HEK293 (cell line): ENCODE measurements around the gene SLC38A9.

Experiments used
- CTCF ChIA-PET: fragments of 350-600 bp; formaldehyde crosslinking; extraction: SDS; loops from one replicate; lab custom pipeline; 2021; ENCODE audit warnings: antibody characterized with exemption; lab: Yijun Ruan, JAX
- POLR2A ChIA-PET: fragments of 300-600 bp; formaldehyde crosslinking; extraction: SDS; loops from one replicate; lab custom pipeline; 2020; ENCODE audit warnings: antibody characterized with exemption, inconsistent platforms; lab: Yijun Ruan, JAX
- H3K27ac ChIP-seq: fragments of 200-500 bp; sonication (Bioruptor generic); 2 replicates; pipeline ENCODE4 v1.5.1; 2014; ENCODE audit warnings: low read depth, low read length, control low read depth, inconsistent platforms; ENCODE audit errors: extremely low read depth
- H3K36me3 ChIP-seq, 2 experiments: fragments of 200-500 bp in 1 of 2; sonication (Bioruptor generic) in 1 of 2; 1 replicate in 1 of 2; 2 replicates in 1 of 2; pipeline ENCODE4 v1.5.1; 2014 to 2017; ENCODE audit warnings: inconsistent platforms in 2 of 2, low read length in 2 of 2; ENCODE audit not compliant: control insufficient read depth in 2 of 2, insufficient read depth in 1 of 2
- H3K4me1 ChIP-seq: fragments of 200-500 bp; sonication (Bioruptor generic); 2 replicates; pipeline ENCODE4 v1.5.1; 2014; ENCODE audit warnings: mild to moderate bottlenecking, low read length, inconsistent platforms; ENCODE audit not compliant: control insufficient read depth, insufficient read depth
- H3K4me3 ChIP-seq: 2 replicates; pipeline ENCODE4 v1.5.1; 2011; ENCODE audit warnings: low read depth, mild to moderate bottlenecking, control low read depth, low read length, moderate library complexity
- H3K9me3 ChIP-seq: fragments of 200-500 bp; sonication (Bioruptor generic); 2 replicates; pipeline ENCODE4 v1.5.1; 2014; ENCODE audit warnings: low read depth, low read length, inconsistent platforms; ENCODE audit not compliant: control insufficient read depth, insufficient read depth
- PRDM4 ChIP-seq: fragments of 450-650 bp; formaldehyde crosslinking; IDR thresholded peaks from 2 replicates; pipeline ENCODE4 v1.5.1; 2017; ENCODE audit warnings: missing biosample characterization, missing genetic modification characterization
- ZBTB26 ChIP-seq: fragments of 450-650 bp; formaldehyde crosslinking; optimal IDR thresholded peaks from 2 replicates; pipeline ENCODE3; 2016; ENCODE audit warnings: missing biosample characterization, mild to moderate bottlenecking, missing genetic modification characterization
- ZFP41 ChIP-seq: fragments of 450-650 bp; formaldehyde crosslinking; IDR thresholded peaks from 2 replicates; pipeline ENCODE4 v1.5.1; 2016; ENCODE audit warnings: missing biosample characterization, missing genetic modification characterization, borderline replicate concordance
- ZNF121 ChIP-seq: fragments of 450-650 bp; formaldehyde crosslinking; IDR thresholded peaks from 2 replicates; pipeline ENCODE4 v1.5.1; 2016; ENCODE audit warnings: missing biosample characterization, missing genetic modification characterization
- ZNF138 ChIP-seq: fragments of 450-650 bp; formaldehyde crosslinking; IDR thresholded peaks from 2 replicates; pipeline ENCODE4 v1.5.1; 2016; ENCODE audit warnings: missing biosample characterization, missing genetic modification characterization, borderline replicate concordance
- ZNF248 ChIP-seq: fragments of 450-650 bp; formaldehyde crosslinking; IDR thresholded peaks from 2 replicates; pipeline ENCODE4 v1.5.1; 2017; ENCODE audit warnings: missing biosample characterization, missing genetic modification characterization
- ZNF280D ChIP-seq: fragments of 450-650 bp; formaldehyde crosslinking; IDR thresholded peaks from 2 replicates; pipeline ENCODE4 v1.5.1; 2016; ENCODE audit warnings: missing biosample characterization, missing genetic modification characterization
- ZNF521 ChIP-seq: fragments of 450-650 bp; formaldehyde crosslinking; IDR thresholded peaks from 2 replicates; pipeline ENCODE4 v1.5.1; 2017; ENCODE audit warnings: missing biosample characterization, mild to moderate bottlenecking, missing genetic modification characterization
- ZNF530 ChIP-seq: fragments of 450-650 bp; formaldehyde crosslinking; IDR thresholded peaks from 2 replicates; pipeline ENCODE4 v1.5.1; 2016; ENCODE audit warnings: low read depth, missing biosample characterization, missing genetic modification characterization
- ZNF580 ChIP-seq: fragments of 450-650 bp; formaldehyde crosslinking; IDR thresholded peaks from 2 replicates; pipeline ENCODE4 v1.5.1; 2016; ENCODE audit warnings: missing biosample characterization, missing genetic modification characterization
- ZNF585B ChIP-seq: fragments of 450-650 bp; formaldehyde crosslinking; IDR thresholded peaks from 2 replicates; pipeline ENCODE4 v1.5.1; 2016; ENCODE audit warnings: missing biosample characterization, missing genetic modification characterization
- ZNF610 ChIP-seq: fragments of 450-650 bp; formaldehyde crosslinking; IDR thresholded peaks from 2 replicates; pipeline ENCODE4 v1.5.1; 2016; ENCODE audit warnings: missing biosample characterization, missing genetic modification characterization, borderline replicate concordance
- ZNF621 ChIP-seq: fragments of 450-650 bp; formaldehyde crosslinking; IDR thresholded peaks from 2 replicates; pipeline ENCODE4 v1.5.1; 2017; ENCODE audit warnings: missing biosample characterization, missing genetic modification characterization
- ZNF624 ChIP-seq: fragments of 450-650 bp; formaldehyde crosslinking; IDR thresholded peaks from 2 replicates; pipeline ENCODE4 v1.5.1; 2017; ENCODE audit warnings: missing biosample characterization, missing genetic modification characterization
- ZNF677 ChIP-seq: fragments of 450-650 bp; IDR thresholded peaks from 2 replicates; pipeline ENCODE4 v1.5.0; 2018; ENCODE audit warnings: missing biosample characterization, mild to moderate bottlenecking, missing genetic modification characterization, moderate library complexity
- ZNF701 ChIP-seq: fragments of 450-650 bp; formaldehyde crosslinking; IDR thresholded peaks from 2 replicates; pipeline ENCODE4 v1.5.1; 2016; ENCODE audit warnings: missing biosample characterization, missing genetic modification characterization
- ZNF791 ChIP-seq: fragments of 450-650 bp; formaldehyde crosslinking; IDR thresholded peaks from 2 replicates; pipeline ENCODE4 v1.5.1; 2016; ENCODE audit warnings: missing biosample characterization, missing genetic modification characterization
- ZSCAN23 ChIP-seq: fragments of 450-650 bp; formaldehyde crosslinking; IDR thresholded peaks from 2 replicates; pipeline ENCODE4 v1.5.1; 2016; ENCODE audit warnings: missing biosample characterization, missing genetic modification characterization
- ZSCAN30 ChIP-seq: fragments of 450-650 bp; IDR thresholded peaks from 2 replicates; pipeline ENCODE4 v1.5.1; 2018; ENCODE audit warnings: missing biosample characterization, mild to moderate bottlenecking, missing genetic modification characterization, moderate library complexity
- TF ChIP-seq, protein P1 (sequence below): fragments of 450-650 bp; formaldehyde crosslinking; IDR thresholded peaks from 2 replicates; pipeline ENCODE4 v1.5.1; 2017; ENCODE audit warnings: missing biosample characterization, missing genetic modification characterization
- TF ChIP-seq, protein P2 (sequence below): fragments of 450-650 bp; formaldehyde crosslinking; IDR thresholded peaks from 2 replicates; pipeline ENCODE4 v1.5.1; 2016; ENCODE audit warnings: missing biosample characterization, missing genetic modification characterization, low read depth

SLC38A9 gene

GRCh38 chr5:55591686-55592085, 120.4 kb downstream of the SLC38A9 start:
- Histone ChIP-seq H3K36me3 (no peaks in the 10 kb centered on the region), H3K27ac (no peak overlapping the region), H3K9me3 (no peaks in the 10 kb centered on the region)
- POLR2A ChIA-PET: interaction anchor here (0.6 kb wide), 1 partner anchor 57 kb away, joined by 3 read pairs; the partner anchor contains the start of gene PLPP1
- TF ChIP-seq ZNF610 (no peak), ZNF280D (no peak), ZSCAN23 (tag by site-specific recombination) (no peak), ZFP41 (tag by site-specific recombination) (no peak), ZNF530 (tag by site-specific recombination) (no peak), ZNF248 (tag by site-specific recombination) (no peak), ZNF521 (tag by site-specific recombination) (no peak), ZNF791 (no peak)
- TF ChIP-seq, protein P1, sequence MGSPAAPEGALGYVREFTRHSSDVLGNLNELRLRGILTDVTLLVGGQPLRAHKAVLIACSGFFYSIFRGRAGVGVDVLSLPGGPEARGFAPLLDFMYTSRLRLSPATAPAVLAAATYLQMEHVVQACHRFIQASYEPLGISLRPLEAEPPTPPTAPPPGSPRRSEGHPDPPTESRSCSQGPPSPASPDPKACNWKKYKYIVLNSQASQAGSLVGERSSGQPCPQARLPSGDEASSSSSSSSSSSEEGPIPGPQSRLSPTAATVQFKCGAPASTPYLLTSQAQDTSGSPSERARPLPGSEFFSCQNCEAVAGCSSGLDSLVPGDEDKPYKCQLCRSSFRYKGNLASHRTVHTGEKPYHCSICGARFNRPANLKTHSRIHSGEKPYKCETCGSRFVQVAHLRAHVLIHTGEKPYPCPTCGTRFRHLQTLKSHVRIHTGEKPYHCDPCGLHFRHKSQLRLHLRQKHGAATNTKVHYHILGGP (tag by site-specific recombination): no peak
- TF ChIP-seq, all 188 proteins: peak for 0
- Histone ChIP-seq H3K4me1 (peaks cover 6% of the 10 kb centered on the region), H3K4me3 (no peak overlapping the region)
- CTCF ChIA-PET: no interaction called here

- ChIA-PET CTCF (no interaction called here), POLR2A (no interaction called here)
- no peaks in the 10 kb centered on the region for H3K4me1 ChIP-seq
- H3K36me3 ChIP-seq: no peaks in the 10 kb centered on the region
- H3K4me3 ChIP-seq: no peak overlapping the region
- no peaks in the 10 kb centered on the region for H3K9me3 ChIP-seq
- no peak overlapping the region for H3K27ac ChIP-seq
- TF ChIP-seq ZNF138 (tag by site-specific recombination): no peak
- TF ChIP-seq ZNF677 (tag by site-specific recombination): no peak
Measured at GRCh38 chr5:55585206-55585610, 126.9 kb downstream of the SLC38A9 start.

GRCh38 chr5:55584398-55585205, 127.5 kb downstream of the SLC38A9 start:
- no peaks in the 10 kb centered on the region for H3K36me3 ChIP-seq
- no peaks in the 10 kb centered on the region for H3K9me3 ChIP-seq
- POLR2A ChIA-PET: no interaction called here
- no peak overlapping the region for H3K27ac ChIP-seq
- H3K4me3 ChIP-seq: no peak overlapping the region
- H3K4me1 ChIP-seq: no peaks in the 10 kb centered on the region
- CTCF ChIA-PET: no interaction called here
- TF ChIP-seq, protein P2, sequence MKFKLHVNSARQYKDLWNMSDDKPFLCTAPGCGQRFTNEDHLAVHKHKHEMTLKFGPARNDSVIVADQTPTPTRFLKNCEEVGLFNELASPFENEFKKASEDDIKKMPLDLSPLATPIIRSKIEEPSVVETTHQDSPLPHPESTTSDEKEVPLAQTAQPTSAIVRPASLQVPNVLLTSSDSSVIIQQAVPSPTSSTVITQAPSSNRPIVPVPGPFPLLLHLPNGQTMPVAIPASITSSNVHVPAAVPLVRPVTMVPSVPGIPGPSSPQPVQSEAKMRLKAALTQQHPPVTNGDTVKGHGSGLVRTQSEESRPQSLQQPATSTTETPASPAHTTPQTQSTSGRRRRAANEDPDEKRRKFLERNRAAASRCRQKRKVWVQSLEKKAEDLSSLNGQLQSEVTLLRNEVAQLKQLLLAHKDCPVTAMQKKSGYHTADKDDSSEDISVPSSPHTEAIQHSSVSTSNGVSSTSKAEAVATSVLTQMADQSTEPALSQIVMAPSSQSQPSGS (tag by site-specific recombination): no peak
- TF ChIP-seq ZNF624 (tag by site-specific recombination) (no peak), PRDM4 (tag by site-specific recombination) (no peak), ZNF621 (tag by site-specific recombination) (no peak), ZNF521 (tag by site-specific recombination) (no peak), ZBTB26 (no peak), ZNF701 (tag by site-specific recombination) (no peak), ZNF580 (tag by site-specific recombination) (no peak), ZSCAN30 (tag by site-specific recombination) (no peak), ZNF585B (tag by site-specific recombination) (no peak), ZNF121 (tag by site-specific recombination) (no peak)
